Measurements from ENCODE around the gene P2RY6.
"Not testable (repeated sequence)": the region's sequence is repeated elsewhere in the genome, so short reads cannot be mapped to it uniquely, and the experiment has no call there.

P2RY6 gene

GRCh38 chr11:73229896-73230875 lies 42.0 kb upstream of the P2RY6 start:
- Histone ChIP-seq H3K27me3 (ENCODE audit: control insufficient read depth, insufficient read depth, low read length) (no peaks in the 10 kb centered on the region), H3K27ac (peak overlapping the region; percentile 15)

GRCh38 chr11:73230931-73231330 lies 41.2 kb upstream of the P2RY6 start:
- H2AFZ ChIP-seq, result no peak overlapping the region
- no peak for TF ChIP-seq CTCF (IDR thresholded peaks at IDR 0.05)

More at GRCh38 chr11:73229896-73230875, 42.0 kb upstream of the P2RY6 start:
- no peak for TF ChIP-seq CTCF (IDR thresholded peaks at IDR 0.05)
- no peaks in the 10 kb centered on the region for H3K9me3 ChIP-seq (ENCODE audit: control insufficient read depth, low read length)
- H3K79me2 ChIP-seq, result no peaks in the 10 kb centered on the region
- no peak overlapping the region for H2AFZ ChIP-seq
- H3K4me1 ChIP-seq, result peaks cover 5% of the 10 kb centered on the region
- H3K4me3 ChIP-seq (ENCODE audit: low read depth, low read length), result no peak overlapping the region
- H3K36me3 ChIP-seq (ENCODE audit: control insufficient read depth, insufficient read depth, low read length), result no peaks in the 10 kb centered on the region
- H3K9ac ChIP-seq, result no peak overlapping the region
- H3K4me2 ChIP-seq (ENCODE audit: low read length), result no peak overlapping the region

GRCh38 chr11:73232487-73232886 lies 39.7 kb upstream of the P2RY6 start:
- H3K36me3 ChIP-seq (ENCODE audit: control insufficient read depth, insufficient read depth, low read length); H3K4me1 ChIP-seq; H3K27me3 ChIP-seq (ENCODE audit: control insufficient read depth, insufficient read depth, low read length); H3K9me3 ChIP-seq (ENCODE audit: control insufficient read depth, low read length); H3K9ac ChIP-seq; H3K79me2 ChIP-seq; H3K4me2 ChIP-seq (ENCODE audit: low read length); H2AFZ ChIP-seq; H3K4me3 ChIP-seq (ENCODE audit: low read depth, low read length); H3K27ac ChIP-seq: not testable (repeated sequence)

More at GRCh38 chr11:73230931-73231330, 41.2 kb upstream of the P2RY6 start:
- H3K4me3 ChIP-seq (ENCODE audit: low read depth, low read length), result no peak overlapping the region
- H3K4me1 ChIP-seq, result peaks cover 5% of the 10 kb centered on the region
- H3K4me2 ChIP-seq (ENCODE audit: low read length), result no peak overlapping the region
- no peaks in the 10 kb centered on the region for H3K27me3 ChIP-seq (ENCODE audit: control insufficient read depth, insufficient read depth, low read length)
- H3K36me3 ChIP-seq (ENCODE audit: control insufficient read depth, insufficient read depth, low read length), result no peaks in the 10 kb centered on the region
- no peak overlapping the region for H3K9ac ChIP-seq
- no peaks in the 10 kb centered on the region for H3K79me2 ChIP-seq
- no peak overlapping the region for H3K27ac ChIP-seq
- H3K9me3 ChIP-seq (ENCODE audit: control insufficient read depth, low read length), result no peaks in the 10 kb centered on the region

GRCh38 chr11:73233211-73233610 lies 38.9 kb upstream of the P2RY6 start:
- peaks cover 5% of the 10 kb centered on the region for H3K4me1 ChIP-seq
- no peaks in the 10 kb centered on the region for H3K9me3 ChIP-seq (ENCODE audit: control insufficient read depth, low read length)
- no peak overlapping the region for H3K4me3 ChIP-seq (ENCODE audit: low read depth, low read length)
- no peak overlapping the region for H3K27ac ChIP-seq
- no peak for TF ChIP-seq CTCF (IDR thresholded peaks at IDR 0.05)
- H3K79me2 ChIP-seq, result no peaks in the 10 kb centered on the region
- no peaks in the 10 kb centered on the region for H3K27me3 ChIP-seq (ENCODE audit: control insufficient read depth, insufficient read depth, low read length)
- H3K9ac ChIP-seq, result no peak overlapping the region
- no peak overlapping the region for H3K4me2 ChIP-seq (ENCODE audit: low read length)
- H2AFZ ChIP-seq, result no peak overlapping the region
- no peaks in the 10 kb centered on the region for H3K36me3 ChIP-seq (ENCODE audit: control insufficient read depth, insufficient read depth, low read length)

- Histone ChIP-seq H3K36me3 (ENCODE audit: control insufficient read depth, insufficient read depth, low read length) (no peaks in the 10 kb centered on the region), H3K9ac (no peak overlapping the region), H3K27ac (no peak overlapping the region), H3K27me3 (ENCODE audit: control insufficient read depth, insufficient read depth, low read length) (no peaks in the 10 kb centered on the region), H3K4me2 (ENCODE audit: low read length) (no peak overlapping the region), H3K9me3 (ENCODE audit: control insufficient read depth, low read length) (no peaks in the 10 kb centered on the region), H3K4me1 (no peaks in the 10 kb centered on the region), H2AFZ (no peak overlapping the region), H3K79me2 (no peaks in the 10 kb centered on the region), H3K4me3 (ENCODE audit: low read depth, low read length) (no peak overlapping the region)
- no peak for TF ChIP-seq CTCF (IDR thresholded peaks at IDR 0.05)
Measured at GRCh38 chr11:73233692-73234470, 38.3 kb upstream of the P2RY6 start.

All from parathyroid adenoma (tissue), 2 donors.